Loucy (cell line): ENCODE results near the gene KIF2C.

Experiments
- EZH2phosphoT487 ChIP-seq: fragments of 200-600 bp; IDR thresholded peaks from 2 replicates; pipeline ENCODE4 v1.6.1; 2018; ENCODE audit warnings: antibody characterized with exemption, mild to moderate bottlenecking, moderate library complexity, borderline replicate concordance
- TF ChIP-seq, protein P1 (sequence below): fragments of 200-600 bp; sonication (generic); conservative IDR thresholded peaks from 2 replicates; pipeline ENCODE4 v1.5.1; 2014; ENCODE audit warnings: mild to moderate bottlenecking, antibody characterized with exemption, low read length

GRCh38 chr1:44759077-44759476 is 19.4 kb downstream of the KIF2C start:
- TF ChIP-seq, protein P1, sequence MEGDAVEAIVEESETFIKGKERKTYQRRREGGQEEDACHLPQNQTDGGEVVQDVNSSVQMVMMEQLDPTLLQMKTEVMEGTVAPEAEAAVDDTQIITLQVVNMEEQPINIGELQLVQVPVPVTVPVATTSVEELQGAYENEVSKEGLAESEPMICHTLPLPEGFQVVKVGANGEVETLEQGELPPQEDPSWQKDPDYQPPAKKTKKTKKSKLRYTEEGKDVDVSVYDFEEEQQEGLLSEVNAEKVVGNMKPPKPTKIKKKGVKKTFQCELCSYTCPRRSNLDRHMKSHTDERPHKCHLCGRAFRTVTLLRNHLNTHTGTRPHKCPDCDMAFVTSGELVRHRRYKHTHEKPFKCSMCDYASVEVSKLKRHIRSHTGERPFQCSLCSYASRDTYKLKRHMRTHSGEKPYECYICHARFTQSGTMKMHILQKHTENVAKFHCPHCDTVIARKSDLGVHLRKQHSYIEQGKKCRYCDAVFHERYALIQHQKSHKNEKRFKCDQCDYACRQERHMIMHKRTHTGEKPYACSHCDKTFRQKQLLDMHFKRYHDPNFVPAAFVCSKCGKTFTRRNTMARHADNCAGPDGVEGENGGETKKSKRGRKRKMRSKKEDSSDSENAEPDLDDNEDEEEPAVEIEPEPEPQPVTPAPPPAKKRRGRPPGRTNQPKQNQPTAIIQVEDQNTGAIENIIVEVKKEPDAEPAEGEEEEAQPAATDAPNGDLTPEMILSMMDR: no peak
- no peak for TF ChIP-seq EZH2phosphoT487
